ENCODE results near the gene TMEM178B.

- TF ChIP-seq POLR2A (IDR thresholded peaks at IDR 0.05; ENCODE audit: low read depth) (no peak), CTCF (IDR thresholded peaks at IDR 0.05) (no peak), POLR2AphosphoS5 (IDR thresholded peaks at IDR 0.05) (no peak)
These were observed 365.3 kb downstream of the TMEM178B start for GRCh38 chr7:141439164-141439563.

Data from esophagus muscularis mucosa (tissue), 3 donors.